ENCODE results near the gene UPK1A. TPM values are rescaled to one million over a fixed set of nuclear protein-coding genes. Genes with fewer than 3 reads are reported as not detected.
A peak's percentile ranks its signal among the peaks of the same experiment; 100 is the strongest.
"Not testable (repeated sequence)": the region's sequence is repeated elsewhere in the genome, so short reads cannot be mapped to it uniquely, and the experiment has no call there.

The UPK1A gene
- polyA plus RNA-seq, 3 donors: 13.1 to 27.1 (median 15.8) TPM

GRCh38 chr19:35642798-35643254 is 23.5 kb upstream of the UPK1A start:
- no peak for DNase-seq

DNA sequence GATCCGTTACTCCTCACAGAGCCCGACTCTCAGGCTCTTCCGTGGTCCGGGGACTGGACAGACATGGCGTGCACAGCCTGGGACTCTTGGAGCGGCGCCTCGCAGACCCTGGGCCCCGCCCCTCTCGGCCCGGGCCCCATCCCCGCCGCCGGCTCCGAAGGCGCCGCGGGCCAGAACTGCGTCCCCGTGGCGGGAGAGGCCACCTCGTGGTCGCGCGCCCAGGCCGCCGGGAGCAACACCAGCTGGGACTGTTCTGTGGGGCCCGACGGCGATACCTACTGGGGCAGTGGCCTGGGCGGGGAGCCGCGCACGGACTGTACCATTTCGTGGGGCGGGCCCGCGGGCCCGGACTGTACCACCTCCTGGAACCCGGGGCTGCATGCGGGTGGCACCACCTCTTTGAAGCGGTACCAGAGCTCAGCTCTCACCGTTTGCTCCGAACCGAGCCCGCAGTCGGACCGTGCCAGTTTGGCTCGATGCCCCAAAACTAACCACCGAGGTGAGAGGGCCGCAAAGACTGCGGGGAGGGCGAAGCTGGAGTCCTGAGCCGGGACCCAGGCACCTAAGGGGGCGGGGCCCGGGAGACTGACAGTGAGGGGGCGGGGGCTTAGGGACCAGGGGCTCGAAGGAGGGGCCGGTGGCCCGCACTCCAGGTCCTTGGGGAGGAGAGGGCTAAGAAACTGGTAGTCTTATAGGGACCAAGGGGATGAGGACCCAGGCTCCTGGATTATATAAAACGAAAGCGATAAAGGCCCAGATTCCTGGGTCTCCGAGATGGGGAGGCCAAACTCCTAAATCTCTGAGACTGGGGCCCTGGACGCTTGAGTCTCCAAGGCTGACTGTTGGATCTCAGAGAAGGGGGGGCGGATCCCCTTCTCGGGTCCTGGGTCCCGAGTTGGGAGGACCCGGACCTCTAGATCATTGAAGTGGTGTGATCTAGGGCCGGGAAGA is 22.8 kb upstream of the UPK1A start:
- DNase-seq: peak; percentile 77

- peak; percentile 86 for DNase-seq
Observed at GRCh38 chr19:35644206-35644986, 21.9 kb upstream of the UPK1A start.

DNA sequence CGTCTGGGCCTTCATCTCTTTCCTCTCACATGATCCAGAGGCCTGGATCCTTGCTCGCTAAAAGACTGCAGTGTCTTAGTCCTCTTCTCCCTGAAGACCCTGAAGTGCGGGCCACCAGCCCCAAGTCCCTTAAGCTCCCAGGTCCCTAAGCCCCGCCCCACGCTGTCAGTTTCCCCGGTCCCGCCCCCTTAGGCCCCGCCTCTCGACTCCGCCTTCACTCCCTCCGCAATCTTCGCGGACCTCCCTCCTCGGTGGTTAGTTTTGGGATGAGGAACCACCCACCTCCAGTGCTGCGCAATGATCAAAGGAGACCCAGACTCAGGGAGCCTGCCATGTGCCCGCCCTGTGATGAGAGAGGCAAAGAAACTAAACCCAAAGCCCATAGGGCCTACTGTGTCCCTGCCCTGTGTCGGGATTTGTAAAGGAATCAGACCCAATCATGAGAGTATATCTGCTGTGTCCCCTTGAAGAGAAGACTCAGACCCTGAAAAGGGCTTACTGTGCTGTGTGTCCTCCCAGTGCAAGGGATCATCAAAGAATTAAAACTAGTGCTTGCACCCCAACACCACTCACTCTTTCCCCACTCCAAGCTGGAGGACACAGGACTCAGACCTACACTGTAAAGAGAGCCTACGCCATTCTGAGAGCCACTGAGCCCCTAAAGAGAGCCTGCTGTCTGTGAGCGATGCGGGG is 21.2 kb upstream of the UPK1A start:
- peak; percentile 52 for DNase-seq

- DNase-seq: no peak
Observed at GRCh38 chr19:35645680-35646511, 20.4 kb upstream of the UPK1A start.

- peak; percentile 97 for DNase-seq
Observed at GRCh38 chr19:35648017-35648961, 18.0 kb upstream of the UPK1A start, which contains the start of gene COX6B1. Gene COX6B1 (plus strand): TSS chr19:35648323. CDS start chr19:35651244, 2,921 bp downstream.

DNA sequence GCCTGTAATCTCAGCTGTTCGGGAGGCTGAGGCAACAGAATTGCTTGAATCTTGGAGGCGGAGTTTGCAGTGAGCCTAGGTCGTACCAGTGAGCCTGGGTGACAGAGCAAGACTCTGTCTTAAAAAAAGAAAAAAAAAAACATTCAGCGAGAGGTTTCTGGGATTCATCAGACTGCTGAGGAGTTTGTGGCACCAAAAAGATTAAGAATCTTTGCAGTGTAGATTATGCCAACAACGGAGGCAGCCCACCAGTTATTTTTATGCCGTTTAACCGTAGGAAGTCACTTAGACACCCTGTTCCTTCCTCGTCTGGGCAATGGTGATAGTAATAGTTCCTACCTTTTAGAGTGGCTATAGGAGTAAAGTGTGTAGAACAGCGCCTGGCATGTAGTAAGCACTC is 15.7 kb upstream of the UPK1A start:
- no peak for DNase-seq

DNA sequence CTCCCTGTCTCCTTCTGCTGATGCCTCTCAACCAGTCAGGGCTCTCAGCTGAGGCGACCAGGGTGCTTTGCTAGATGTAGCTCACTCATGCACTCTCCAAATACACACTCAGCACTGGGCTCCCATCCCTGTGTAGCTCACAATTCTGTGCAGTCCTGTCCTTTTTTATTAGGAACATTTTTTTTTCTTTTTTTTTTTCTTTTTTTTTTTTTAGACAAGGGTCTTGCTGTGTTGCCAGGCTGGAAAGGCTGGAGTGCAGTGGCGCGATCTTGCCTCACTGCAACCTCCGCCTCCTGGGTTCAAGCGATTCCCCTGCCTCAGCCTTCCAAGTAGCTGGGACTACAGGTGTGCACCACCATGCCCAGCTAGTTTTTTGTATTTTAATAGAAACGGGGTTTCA is 11.5 kb upstream of the UPK1A start:
- not testable (repeated sequence) for DNase-seq

GRCh38 chr19:35655600-35655999 is 10.7 kb upstream of the UPK1A start:
- DNase-seq: no peak

DNA sequence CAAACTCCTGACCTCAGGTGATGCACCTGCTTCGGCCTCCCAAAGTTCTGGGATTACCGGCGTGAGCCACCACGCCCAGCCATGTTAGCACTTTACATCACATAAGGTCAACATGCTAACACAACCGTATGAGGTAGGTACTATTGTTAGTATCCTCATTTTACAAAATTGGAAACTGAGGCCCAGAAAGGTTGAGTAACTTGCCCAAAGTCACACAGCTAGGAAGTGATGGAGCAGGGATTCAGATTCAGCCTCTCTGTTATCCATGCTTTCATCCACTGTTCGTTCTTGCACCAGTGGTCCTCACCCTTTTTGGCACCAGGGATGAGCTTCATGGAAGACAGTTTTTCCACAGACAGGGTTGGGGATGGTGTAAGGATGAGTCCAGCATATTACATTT is 9.6 kb upstream of the UPK1A start:
- DNase-seq: no peak

DNA sequence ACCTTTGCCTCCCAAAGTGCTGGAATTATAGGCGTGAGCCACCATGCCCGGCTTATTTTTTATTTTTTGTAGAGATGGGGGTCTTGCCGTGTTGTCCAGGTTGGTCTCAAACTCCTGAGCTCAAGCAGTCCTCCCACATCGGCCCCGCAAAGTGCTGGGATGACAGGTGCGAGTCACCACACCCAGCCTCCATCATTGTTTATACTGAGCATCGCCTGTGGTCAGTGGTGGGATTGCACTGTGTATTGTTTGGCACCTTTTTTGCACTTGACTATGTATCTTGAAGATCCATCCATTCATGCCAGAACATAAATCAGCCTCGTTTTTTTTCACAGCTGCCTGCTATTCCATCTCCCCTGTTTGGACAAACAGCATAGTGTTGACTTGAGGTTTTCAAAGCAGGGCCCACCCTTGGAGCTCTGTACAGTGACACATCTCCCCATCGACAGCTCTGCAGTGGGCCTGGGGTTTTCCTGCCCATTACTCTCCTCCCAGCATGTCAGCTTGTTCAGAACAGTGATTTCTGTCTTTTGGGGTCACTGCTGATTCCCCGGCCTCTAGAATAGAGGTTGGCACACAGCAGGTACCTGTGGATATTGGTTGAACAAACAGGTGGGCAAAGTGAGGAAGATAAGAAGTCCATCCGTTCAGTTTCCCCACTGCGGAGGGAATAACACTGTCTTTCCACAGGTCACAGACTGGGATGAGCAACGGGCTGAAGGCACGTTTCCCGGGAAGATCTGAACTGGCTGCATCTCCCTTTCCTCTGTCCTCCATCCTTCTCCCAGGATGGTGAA is 8.2 kb upstream of the UPK1A start:
- no peak for DNase-seq

DNA sequence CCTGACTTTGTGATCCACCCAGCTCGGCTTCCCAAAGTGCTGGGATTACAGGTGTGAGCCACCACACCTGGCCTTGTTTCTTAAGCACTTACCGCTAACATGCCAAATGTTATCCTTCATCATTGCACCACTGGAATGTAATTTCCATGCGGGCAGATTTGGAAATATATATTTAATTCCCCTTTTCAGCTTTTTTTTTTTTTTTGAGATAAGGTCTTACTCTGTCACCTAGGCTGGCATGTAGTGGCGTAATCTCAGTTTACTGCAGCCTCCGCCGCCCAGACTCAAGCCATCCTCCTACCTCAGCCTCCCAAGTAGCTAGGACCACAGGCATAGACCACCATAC is 4.3 kb upstream of the UPK1A start:
- no peak for DNase-seq

- no peak for DNase-seq
Observed at GRCh38 chr19:35663981-35664380, 2.3 kb upstream of the UPK1A start.

DNA sequence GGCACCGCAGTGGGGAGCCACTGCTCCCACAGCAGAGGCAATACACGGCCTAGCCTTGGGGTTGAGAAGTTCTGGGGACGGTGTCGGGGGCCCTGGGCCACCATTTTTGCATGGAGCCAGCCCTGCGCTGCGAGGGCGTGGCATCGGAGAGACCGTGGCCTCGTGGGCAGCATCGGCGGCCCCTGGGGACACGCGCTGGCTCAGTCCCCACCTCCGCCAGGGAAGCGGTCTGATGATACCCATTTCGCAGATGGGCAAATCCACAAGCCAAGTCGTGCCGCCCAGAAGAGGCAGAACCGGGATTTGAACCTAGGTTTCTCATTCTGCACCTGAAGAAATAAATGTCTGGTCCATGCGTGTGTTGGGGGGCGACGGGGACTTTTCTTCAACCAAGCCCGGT is 1.2 kb upstream of the UPK1A start:
- no peak for DNase-seq

GRCh38 chr19:35665604-35666003 is 713 bp upstream of the UPK1A start:
- DNase-seq: no peak

GRCh38 chr19:35669566-35669965 is 3.2 kb downstream of the UPK1A start:
- no peak for DNase-seq

- no peak for DNase-seq
Observed at GRCh38 chr19:35669974-35670373, 3.7 kb downstream of the UPK1A start.

DNA sequence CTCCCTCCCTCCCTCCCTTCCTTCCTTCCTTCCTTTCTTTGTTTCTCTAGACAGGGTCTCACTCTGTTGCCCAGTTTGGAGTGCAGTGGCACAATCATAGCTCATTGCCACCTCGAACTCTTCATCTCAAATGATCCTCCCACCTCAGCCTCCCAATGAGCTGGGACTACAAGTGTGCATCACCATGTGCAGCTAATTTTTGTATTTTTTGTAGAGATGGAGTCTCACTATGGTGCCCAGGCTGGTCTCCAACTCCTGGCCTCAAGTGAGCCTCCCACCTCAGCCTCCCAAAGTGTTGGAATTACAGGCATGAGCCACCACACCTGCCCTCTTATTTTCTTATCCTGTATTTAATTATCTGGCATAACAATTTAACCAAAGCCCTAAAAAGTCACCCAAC is 4.4 kb downstream of the UPK1A start:
- DNase-seq: no peak

- DNase-seq: no peak
Observed at GRCh38 chr19:35671818-35672217, 5.5 kb downstream of the UPK1A start.
